ENCODE measurements around the gene KRTAP10-5.

GRCh38 chr21:44574457-44575306 lies 5.7 kb downstream of the KRTAP10-5 start:
- TF ChIP-seq EZH2 (IDR thresholded peaks at IDR 0.05; ENCODE audit: insufficient read depth, low read length): no peak
- TF ChIP-seq CTCF (IDR thresholded peaks at IDR 0.05; ENCODE audit: insufficient read depth, low read depth, low read length): no peak
